ENCODE results near the gene FBXO15. TPM values are rescaled to one million over a fixed set of nuclear protein-coding genes. Genes with fewer than 3 reads are reported as not detected.

Gene FBXO15
- total and polyA plus RNA-seq, 12 donors, result 0.93 to 8.7 (median 2.8) TPM

GRCh38 chr18:74064510-74064909 is 83.1 kb downstream of the FBXO15 start:
- Histone ChIP-seq H3K4me1 (replicated peaks in 1 of 2) (no peaks in the 10 kb centered on the region), H3K36me3 (replicated peaks in 1 of 2) (no peaks in the 10 kb centered on the region), H3K9me3 (replicated peaks in 1 of 3) (no peaks in the 10 kb centered on the region), H3K27me3 (peaks cover under 1% of the 10 kb centered on the region), H3K4me3 (no peak overlapping the region), H3K27ac (no peak overlapping the region)
- intact Hi-C loops (cut with DNase I), result no loop called here
- WGBS, 4 donors, result 58 to 68% (median 66%) methylated on average over 3 to 6 of the region's 6 CpGs
- DNase-seq, result no peak
- TF ChIP-seq POLR2A (IDR thresholded peaks at IDR 0.05), result no peak
- no peak for TF ChIP-seq CTCF (IDR thresholded peaks at IDR 0.05)

GRCh38 chr18:74063557-74063956 is 84.1 kb downstream of the FBXO15 start:
- intact Hi-C loops (cut with DNase I), result no loop called here
- H3K27me3 ChIP-seq, result no peaks in the 10 kb centered on the region
- H3K27ac ChIP-seq, result no peak overlapping the region
- H3K4me1 ChIP-seq (replicated peaks in 1 of 2), result no peaks in the 10 kb centered on the region
- no peak for DNase-seq
- no peaks in the 10 kb centered on the region for H3K9me3 ChIP-seq (replicated peaks in 1 of 3)
- no peaks in the 10 kb centered on the region for H3K36me3 ChIP-seq (replicated peaks in 1 of 2)
- WGBS, 4 donors, result 61 to 72% (median 64%) methylated on average over 5 of the region's 5 CpGs
- no peak overlapping the region for H3K4me3 ChIP-seq
- TF ChIP-seq CTCF (IDR thresholded peaks at IDR 0.05) (no peak), POLR2A (IDR thresholded peaks at IDR 0.05) (no peak)

- TF ChIP-seq POLR2A (IDR thresholded peaks at IDR 0.05) (no peak), CTCF (IDR thresholded peaks at IDR 0.05) (no peak)
- intact Hi-C loops (cut with DNase I), result no loop called here
- 59 to 85% (median 75%) methylated on average over 3 of the region's 3 CpGs for WGBS, 4 donors
- DNase-seq, result no peak
- H3K36me3 ChIP-seq (replicated peaks in 1 of 2), result no peaks in the 10 kb centered on the region
- H3K27ac ChIP-seq, result no peak overlapping the region
- no peak overlapping the region for H3K4me3 ChIP-seq
- no peaks in the 10 kb centered on the region for H3K27me3 ChIP-seq
- H3K4me1 ChIP-seq (replicated peaks in 1 of 2), result no peaks in the 10 kb centered on the region
- H3K9me3 ChIP-seq (replicated peaks in 1 of 3), result no peaks in the 10 kb centered on the region
Measured at GRCh38 chr18:74063023-74063422, 84.6 kb downstream of the FBXO15 start.

GRCh38 chr18:74062037-74062436 is 85.6 kb downstream of the FBXO15 start:
- Histone ChIP-seq H3K27ac (no peak overlapping the region), H3K4me1 (replicated peaks in 1 of 2) (no peaks in the 10 kb centered on the region), H3K4me3 (no peak overlapping the region), H3K9me3 (replicated peaks in 1 of 3) (no peaks in the 10 kb centered on the region), H3K36me3 (replicated peaks in 1 of 2) (no peaks in the 10 kb centered on the region), H3K27me3 (no peaks in the 10 kb centered on the region)
- TF ChIP-seq POLR2A (IDR thresholded peaks at IDR 0.05) (no peak), CTCF (IDR thresholded peaks at IDR 0.05) (no peak)
- intact Hi-C loops (cut with DNase I), result no loop called here
- DNase-seq, result no peak
- WGBS, 4 donors, result 73 to 88% (median 85%) methylated on average over 3 of the region's 3 CpGs

Measured in adrenal gland (tissue), 12 donors.